ENCODE results near the gene HMGXB3. TPM values are rescaled to one million over a fixed set of nuclear protein-coding genes. Genes with fewer than 3 reads are reported as not detected.

Gene HMGXB3
- total and polyA plus RNA-seq, 2 of the 13 experiments (the other 11 are each of a cell fraction or from before 2014, with no cell fraction given) = 18.8 to 23.8 TPM

GRCh38 chr5:150000256-150000989 lies at the start of gene HMGXB3, which contains the start of gene TIGD6 (continued):
- TF ChIP-seq ZNF597 (CRISPR knock-in tag; IDR thresholded peaks at IDR 0.05) (no peak), MAFK (conservative IDR thresholded peaks at IDR 0.05 in 1 of 2, IDR thresholded peaks at IDR 0.05 in 1 of 2; ENCODE audit: low read length in 2 of 2) (no peak), ETV6 (CRISPR knock-in tag; conservative IDR thresholded peaks at IDR 0.05) (peak; percentile 57), SIN3A (IDR thresholded peaks at IDR 0.05; ENCODE audit: borderline replicate concordance, low read depth, low read length) (peak; percentile 67; the same call in 1 of the 2 replicates), GATA4 (IDR thresholded peaks at IDR 0.05; ENCODE audit: borderline replicate concordance, low read depth) (peak; percentile 34; the same call in 1 of the 2 replicates), ZNF543 (CRISPR knock-in tag; IDR thresholded peaks at IDR 0.05) (no peak), ZNF850 (CRISPR knock-in tag; conservative IDR thresholded peaks at IDR 0.05) (no peak), TCF7L2 (IDR thresholded peaks at IDR 0.05; ENCODE audit: low read depth, low read length) (no peak), DNMT3B (CRISPR knock-in tag; conservative IDR thresholded peaks at IDR 0.05) (no peak), SNAPC4 (CRISPR knock-in tag; IDR thresholded peaks at IDR 0.05) (no peak; the same call in 1 of the 2 replicates), NAIF1 (CRISPR knock-in tag; IDR thresholded peaks at IDR 0.05; ENCODE audit: borderline replicate concordance) (0 out of 2 replicates have a peak, but pooled peaks have one; percentile 65), TCF12 (IDR thresholded peaks at IDR 0.05) (no peak), TCF12 (CRISPR knock-in tag; IDR thresholded peaks at IDR 0.05) (no peak), ZNF501 (CRISPR knock-in tag; IDR thresholded peaks at IDR 0.05) (peak; percentile 91; the same call in 1 of the 2 replicates), ZMAT3 (CRISPR knock-in tag; conservative IDR thresholded peaks at IDR 0.05) (peak; percentile 94), ZBTB38 (CRISPR knock-in tag; IDR thresholded peaks at IDR 0.05) (peak; percentile 84; the same call in 1 of the 2 replicates), MBD4 (IDR thresholded peaks at IDR 0.05; ENCODE audit: borderline replicate concordance, low read length) (no peak), NFYC (CRISPR knock-in tag; IDR thresholded peaks at IDR 0.05) (peak; percentile 31; the same call in 1 of the 2 replicates)
- TF ChIP-seq, protein P1, sequence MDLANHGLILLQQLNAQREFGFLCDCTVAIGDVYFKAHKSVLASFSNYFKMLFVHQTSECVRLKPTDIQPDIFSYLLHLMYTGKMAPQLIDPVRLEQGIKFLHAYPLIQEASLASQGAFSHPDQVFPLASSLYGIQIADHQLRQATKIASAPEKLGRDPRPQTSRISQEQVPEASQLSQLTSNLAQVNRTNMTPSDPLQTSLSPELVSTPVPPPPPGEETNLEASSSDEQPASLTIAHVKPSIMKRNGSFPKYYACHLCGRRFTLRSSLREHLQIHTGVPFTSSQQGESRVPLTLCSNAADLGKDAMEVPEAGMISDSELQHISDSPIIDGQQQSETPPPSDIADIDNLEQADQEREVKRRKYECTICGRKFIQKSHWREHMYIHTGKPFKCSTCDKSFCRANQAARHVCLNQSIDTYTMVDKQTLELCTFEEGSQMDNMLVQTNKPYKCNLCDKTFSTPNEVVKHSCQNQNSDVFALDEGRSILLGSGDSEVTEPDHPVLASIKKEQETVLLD (CRISPR knock-in tag; IDR thresholded peaks at IDR 0.05; ENCODE audit: low read depth) = peak; percentile 97
- TF ChIP-seq, protein P2, sequence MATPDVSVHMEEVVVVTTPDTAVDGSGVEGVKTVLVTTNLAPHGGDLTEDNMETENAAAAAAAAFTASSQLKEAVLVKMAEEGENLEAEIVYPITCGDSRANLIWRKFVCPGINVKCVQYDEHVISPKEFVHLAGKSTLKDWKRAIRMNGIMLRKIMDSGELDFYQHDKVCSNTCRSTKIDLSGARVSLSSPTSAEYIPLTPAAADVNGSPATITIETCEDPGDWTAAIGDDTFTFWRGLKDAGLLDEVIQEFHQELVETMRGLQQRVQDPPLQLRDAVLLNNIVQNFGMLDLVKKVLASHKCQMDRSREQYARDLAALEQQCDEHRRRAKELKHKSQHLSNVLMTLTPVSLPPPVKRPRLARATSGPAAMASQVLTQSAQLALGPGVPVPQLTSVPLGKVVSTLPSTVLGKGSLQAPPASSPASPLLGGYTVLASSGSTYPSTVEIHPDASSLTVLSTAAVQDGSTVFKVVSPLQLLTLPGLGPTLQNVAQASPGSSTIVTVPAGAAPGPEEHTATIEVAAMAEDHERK (CRISPR knock-in tag; IDR thresholded peaks at IDR 0.05; ENCODE audit: low read depth) = no peak
